GM12865 (cell line): ENCODE results near the gene LEFTY1.
A peak's percentile ranks its signal among the peaks of the same experiment; 100 is the strongest.

Experiments
- DNase-seq: peaks from one replicate; pipeline ENCODE4 v3.0.0; 2010; ENCODE audit warnings: low read depth
- H3K4me3 ChIP-seq: 2 replicates; pipeline ENCODE4 v1.5.1; 2011; ENCODE audit warnings: mild to moderate bottlenecking, low read depth, low read length, control low read depth
- TF ChIP-seq, protein P1 (sequence below): IDR thresholded peaks from 2 replicates; pipeline ENCODE4 v1.5.1; 2011; ENCODE audit warnings: low read length, control low read depth, low read depth, inconsistent platforms; ENCODE audit not compliant: insufficient read depth; ENCODE audit errors: missing control alignments

Gene LEFTY1

DNA sequence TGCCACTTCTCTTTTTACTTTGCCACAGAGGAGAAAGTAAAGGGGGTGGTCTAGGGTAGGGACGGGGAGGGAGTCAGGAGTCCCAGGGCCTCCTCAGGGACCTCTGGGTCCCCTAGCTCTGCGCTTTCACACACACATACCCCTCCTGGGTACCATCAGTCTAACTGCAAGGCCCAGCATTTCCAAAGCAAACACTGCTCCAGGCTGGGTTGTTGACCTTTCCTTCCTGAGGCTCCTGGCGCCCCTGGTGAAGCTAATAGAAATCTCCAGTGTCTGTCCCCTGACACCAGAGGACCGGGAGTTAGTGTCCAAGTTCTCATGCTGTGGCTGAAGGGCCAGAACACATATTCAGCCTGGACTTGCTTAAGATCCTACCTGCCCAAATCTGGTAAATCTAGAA, 10.7 kb downstream of the LEFTY1 start:
- TF ChIP-seq, protein P1, sequence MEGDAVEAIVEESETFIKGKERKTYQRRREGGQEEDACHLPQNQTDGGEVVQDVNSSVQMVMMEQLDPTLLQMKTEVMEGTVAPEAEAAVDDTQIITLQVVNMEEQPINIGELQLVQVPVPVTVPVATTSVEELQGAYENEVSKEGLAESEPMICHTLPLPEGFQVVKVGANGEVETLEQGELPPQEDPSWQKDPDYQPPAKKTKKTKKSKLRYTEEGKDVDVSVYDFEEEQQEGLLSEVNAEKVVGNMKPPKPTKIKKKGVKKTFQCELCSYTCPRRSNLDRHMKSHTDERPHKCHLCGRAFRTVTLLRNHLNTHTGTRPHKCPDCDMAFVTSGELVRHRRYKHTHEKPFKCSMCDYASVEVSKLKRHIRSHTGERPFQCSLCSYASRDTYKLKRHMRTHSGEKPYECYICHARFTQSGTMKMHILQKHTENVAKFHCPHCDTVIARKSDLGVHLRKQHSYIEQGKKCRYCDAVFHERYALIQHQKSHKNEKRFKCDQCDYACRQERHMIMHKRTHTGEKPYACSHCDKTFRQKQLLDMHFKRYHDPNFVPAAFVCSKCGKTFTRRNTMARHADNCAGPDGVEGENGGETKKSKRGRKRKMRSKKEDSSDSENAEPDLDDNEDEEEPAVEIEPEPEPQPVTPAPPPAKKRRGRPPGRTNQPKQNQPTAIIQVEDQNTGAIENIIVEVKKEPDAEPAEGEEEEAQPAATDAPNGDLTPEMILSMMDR = no peak

DNA sequence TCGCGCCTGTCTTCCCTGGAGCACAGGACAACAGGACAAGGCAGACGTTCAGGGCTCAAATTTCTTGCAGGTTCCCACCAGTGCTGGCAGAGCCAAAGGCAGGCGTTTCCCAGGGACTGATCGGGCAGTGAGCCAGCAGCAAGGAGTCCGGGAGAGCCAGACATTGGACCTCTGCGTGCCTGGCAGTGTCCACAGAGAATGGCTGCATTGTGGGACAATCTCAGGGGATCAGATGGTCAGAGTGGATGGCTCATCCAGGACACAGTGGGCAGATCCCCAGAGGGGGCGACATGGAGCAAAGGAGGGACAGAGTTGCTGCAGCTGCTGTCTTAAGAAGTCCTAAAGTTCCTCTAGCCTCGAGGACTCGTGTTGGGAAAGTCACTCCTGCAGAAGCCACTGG, 11.4 kb downstream of the LEFTY1 start:
- peak; percentile 32 for DNase-seq
- no peak overlapping the region for H3K4me3 ChIP-seq

More for the DNA sequence above, 10.7 kb downstream of the LEFTY1 start:
- no peak overlapping the region for H3K4me3 ChIP-seq
- DNase-seq = no peak

DNA sequence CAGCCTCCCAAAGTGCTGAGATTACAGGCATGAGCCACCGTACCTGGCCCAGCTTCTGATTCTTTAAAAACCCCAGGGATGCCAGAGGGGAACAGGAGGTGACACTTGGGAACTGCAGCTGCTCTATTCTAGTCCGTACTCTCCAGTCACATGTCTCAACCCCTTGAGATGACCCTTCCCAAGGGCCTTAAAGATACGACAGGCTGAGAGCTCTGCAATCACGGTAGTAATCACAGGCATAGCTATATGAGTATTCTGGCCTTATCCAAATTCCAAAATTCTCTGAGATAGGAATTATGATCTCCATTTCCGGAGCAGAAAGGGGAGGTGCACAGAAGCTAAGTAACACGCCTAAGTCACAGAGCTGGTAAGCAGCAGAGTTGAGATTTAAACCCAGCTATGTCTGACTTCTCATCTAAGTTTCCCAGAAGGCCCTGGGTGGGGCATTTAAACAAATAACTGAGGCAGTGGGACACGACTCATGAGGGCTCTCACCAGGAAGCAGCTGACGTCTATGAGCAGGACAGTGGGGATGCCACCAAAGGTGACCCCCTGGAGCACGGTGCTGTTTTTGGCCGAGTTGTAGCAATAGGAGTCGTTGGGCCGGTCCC, 11.9 kb downstream of the LEFTY1 start:
- no peak overlapping the region for H3K4me3 ChIP-seq
- TF ChIP-seq, protein P1 = no peak
- DNase-seq = no peak

More for the DNA sequence above, 11.4 kb downstream of the LEFTY1 start:
- TF ChIP-seq, protein P1 = peak; percentile 45

DNA sequence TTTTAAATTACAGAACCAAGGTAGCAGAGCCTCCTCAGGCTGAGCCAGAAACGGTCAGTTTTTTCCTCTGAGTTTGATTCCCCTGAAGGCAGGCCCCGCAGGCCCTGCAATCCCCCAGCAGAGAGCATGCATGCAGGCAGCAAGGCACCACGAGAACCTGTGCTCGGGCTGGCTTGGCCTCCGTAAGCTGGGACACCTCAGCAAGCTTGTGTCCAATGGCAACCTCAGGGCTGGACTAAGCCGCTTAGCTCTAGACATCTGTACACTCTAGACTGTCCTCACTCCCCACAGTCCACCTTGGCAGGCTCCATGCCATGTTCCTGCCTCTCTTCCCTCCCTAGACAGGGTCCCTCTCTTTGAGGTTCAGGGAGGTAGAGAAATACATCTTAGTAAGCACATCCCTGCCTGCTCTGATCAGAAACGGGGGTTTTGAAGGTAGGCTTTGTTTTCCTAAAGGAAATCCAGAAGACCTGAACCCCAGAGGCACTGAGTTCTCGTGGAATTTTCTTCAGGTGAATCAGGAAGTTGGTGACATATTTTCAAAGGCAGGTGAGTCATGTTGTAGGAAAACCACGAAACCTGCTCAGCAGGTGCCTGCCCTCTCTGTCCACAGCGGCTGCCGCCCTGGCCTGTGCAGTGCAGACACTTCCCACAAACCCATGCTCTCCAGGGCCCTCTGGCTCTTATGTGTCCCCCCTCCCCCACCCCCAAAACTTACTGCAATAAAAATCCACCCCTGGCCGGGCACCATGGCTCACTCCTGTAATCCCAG, 13.7 kb downstream of the LEFTY1 start:
- no peak for DNase-seq
- H3K4me3 ChIP-seq = no peak overlapping the region
- TF ChIP-seq, protein P1 = no peak

DNA sequence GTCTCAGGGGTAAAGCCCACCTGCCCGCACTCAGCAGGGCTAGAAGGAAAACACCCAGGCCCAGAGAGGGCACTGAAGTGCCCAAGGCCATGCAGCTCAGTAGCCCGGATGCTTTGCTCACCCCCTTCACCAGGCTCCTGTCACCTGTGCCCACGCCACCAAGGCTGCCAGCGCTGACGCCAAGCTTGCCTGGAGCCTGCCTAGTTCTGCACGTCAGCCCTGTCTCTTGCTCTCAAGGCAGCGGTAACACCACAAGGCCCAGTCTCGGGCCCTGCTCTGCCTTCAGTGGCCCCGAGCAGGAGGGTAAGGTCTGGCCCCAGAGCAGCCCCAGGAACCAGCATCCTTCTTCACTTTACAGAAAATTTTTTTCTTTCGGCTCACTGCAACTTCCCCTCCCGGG, 14.5 kb downstream of the LEFTY1 start:
- no peak overlapping the region for H3K4me3 ChIP-seq
- TF ChIP-seq, protein P1 = no peak
- DNase-seq = no peak

DNA sequence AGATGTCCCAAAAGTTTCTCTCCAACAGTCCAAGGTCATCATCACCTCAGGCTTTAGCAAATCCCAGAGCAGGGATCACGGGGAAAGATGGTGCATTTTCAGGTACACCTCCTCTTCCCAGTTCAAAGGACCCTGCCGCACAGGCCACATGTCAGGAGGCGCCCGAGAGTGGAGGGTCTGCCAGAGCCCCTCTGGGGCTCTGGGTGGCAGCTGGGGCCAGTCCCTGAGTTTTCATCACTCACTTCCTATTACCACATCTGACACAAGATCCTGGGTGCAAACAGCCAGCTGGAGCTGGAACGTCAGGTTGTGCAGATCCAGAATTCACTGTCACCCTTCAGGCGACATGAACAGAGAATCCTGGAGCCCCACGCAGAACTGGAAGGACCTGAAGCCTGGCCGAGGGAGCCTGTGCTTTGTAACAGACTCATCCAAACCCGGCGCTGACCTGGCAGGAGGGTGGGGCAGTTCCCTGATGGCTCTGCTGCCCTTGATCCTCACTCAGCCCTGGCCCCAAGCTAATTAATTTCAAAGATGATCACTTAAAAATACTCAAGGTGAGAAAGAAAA, 15.6 kb downstream of the LEFTY1 start:
- H3K4me3 ChIP-seq = no peak overlapping the region
- TF ChIP-seq, protein P1 = no peak
- no peak for DNase-seq
